T-helper 1 cell treated with Interleukin-12 subunit alpha and Interleukin-12 subunit beta and Interleukin-4 antibody, amounts not matched to agents 30 ng/mL and 1 ng/mL, for 36 hours (primary cell): ENCODE measurements around the gene OR2K2. TPM values are rescaled to one million over a fixed set of nuclear protein-coding genes. Genes with fewer than 3 reads are reported as not detected.
"Not testable (repeated sequence)": the region's sequence is repeated elsewhere in the genome, so short reads cannot be mapped to it uniquely, and the experiment has no call there.

Experiments used
- intact Hi-C: fragments of 100-400 bp; cut with micrococcal nuclease; formaldehyde crosslinking; loops from one replicate; pipeline ENCODE4 v1.15.1; 2024
- total RNA-seq: library from RNA; stranded (reverse); gene quantifications from 2 replicates; pipeline ENCODE4 v1.2.3, GENCODE V29; 2022

The OR2K2 gene
- total RNA-seq, 1 donor from 2014 or later = not detected

- intact Hi-C loops = loop anchor here (1.0 to 2.0 kb wide), 2 partner anchors 847 to 1116 kb away; no protein-coding TSS in a partner anchor
These were observed 31.1 kb downstream of the OR2K2 start for GRCh38 chr9:111298731-111299598.

GRCh38 chr9:111298111-111298510, 31.9 kb downstream of the OR2K2 start:
- intact Hi-C loops = loop anchor here (2.0 kb wide), 1 partner anchor 1115 kb away; no protein-coding TSS in a partner anchor

- intact Hi-C loops = no loop called here
These were observed 32.8 kb downstream of the OR2K2 start for GRCh38 chr9:111297066-111297824.

- intact Hi-C loops = no loop called here
These were observed 35.2 kb downstream of the OR2K2 start for GRCh38 chr9:111294691-111295451.

- intact Hi-C loops = no loop called here
These were observed 42.9 kb downstream of the OR2K2 start for GRCh38 chr9:111287127-111287526.

- intact Hi-C loops = no loop called here
These were observed 45.3 kb downstream of the OR2K2 start for GRCh38 chr9:111284703-111285102.

- intact Hi-C loops = no loop called here
These were observed 47.2 kb downstream of the OR2K2 start for GRCh38 chr9:111282845-111283244.

- intact Hi-C loops = not testable (repeated sequence)
These were observed 49.2 kb downstream of the OR2K2 start for GRCh38 chr9:111280795-111281194.

Other genes starting within 250 kb of the OR2K2 start
- 81.2 and 83.5 TPM in 2 replicates for gene ECPAS, start 154.2 kb upstream of the OR2K2 start, total RNA-seq
- 4.2 and 4.7 TPM in 2 replicates for gene ZNF483, start 195.0 kb upstream of the OR2K2 start, total RNA-seq